Activated T-helper 2 cell treated with anti-CD3 and anti-CD28 coated beads, Interferon-gamma antibody, Interleukin-2, Interleukin-4, amounts not matched to agents 10 μg/mL and 5 μg/mL and 100 μg/mL, durations not matched to agents 14 hours and 24 hours and 36 hours (primary cell): ENCODE data around the gene SBK3. TPM values are rescaled to one million over a fixed set of nuclear protein-coding genes. Genes with fewer than 3 reads are reported as not detected.
"Not testable (repeated sequence)": the region's sequence is repeated elsewhere in the genome, so short reads cannot be mapped to it uniquely, and the experiment has no call there.

Experiments
- DNase-seq: peaks from one replicate; pipeline ENCODE4 v3.0.0; 2021; ENCODE audit warnings: low spot score
- H3K27ac Mint-ChIP-seq: one replicate; pipeline ENCODE4 v1.8.0; 2021; ENCODE audit warnings: mixed read lengths
- H3K27me3 Mint-ChIP-seq: one replicate; pipeline ENCODE4 v1.8.0; 2021; ENCODE audit warnings: low read depth, mixed read lengths
- H3K36me3 Mint-ChIP-seq: one replicate; pipeline ENCODE4 v1.8.0; 2021; ENCODE audit warnings: low read depth, mixed read lengths
- H3K4me1 Mint-ChIP-seq: one replicate; pipeline ENCODE4 v1.8.0; 2021; ENCODE audit warnings: low read depth, mixed read lengths
- H3K4me3 Mint-ChIP-seq: one replicate; pipeline ENCODE4 v1.8.0; 2021; ENCODE audit warnings: low read depth, mild to moderate bottlenecking, moderate library complexity, mixed read lengths
- H3K9me3 Mint-ChIP-seq: one replicate; pipeline ENCODE4 v1.8.0; 2021; ENCODE audit warnings: mixed read lengths
- intact Hi-C: fragments of 100-400 bp; cut with micrococcal nuclease; formaldehyde crosslinking; loops from one replicate; pipeline ENCODE4 v1.15.1; 2023
- total RNA-seq: library from RNA; stranded (reverse); gene quantifications from 2 replicates; pipeline ENCODE4 v1.2.3, GENCODE V29; 2022

The SBK3 gene
- total RNA-seq, 1 donor from 2014 or later = not detected

- H3K36me3 Mint-ChIP-seq, H3K9me3 Mint-ChIP-seq, DNase-seq, H3K27ac Mint-ChIP-seq, H3K27me3 Mint-ChIP-seq, H3K4me1 Mint-ChIP-seq, H3K4me3 Mint-ChIP-seq, intact Hi-C loops: not testable (repeated sequence)
These were observed 11.1 kb downstream of the SBK3 start for GRCh38 chr19:55534280-55534679.

DNA sequence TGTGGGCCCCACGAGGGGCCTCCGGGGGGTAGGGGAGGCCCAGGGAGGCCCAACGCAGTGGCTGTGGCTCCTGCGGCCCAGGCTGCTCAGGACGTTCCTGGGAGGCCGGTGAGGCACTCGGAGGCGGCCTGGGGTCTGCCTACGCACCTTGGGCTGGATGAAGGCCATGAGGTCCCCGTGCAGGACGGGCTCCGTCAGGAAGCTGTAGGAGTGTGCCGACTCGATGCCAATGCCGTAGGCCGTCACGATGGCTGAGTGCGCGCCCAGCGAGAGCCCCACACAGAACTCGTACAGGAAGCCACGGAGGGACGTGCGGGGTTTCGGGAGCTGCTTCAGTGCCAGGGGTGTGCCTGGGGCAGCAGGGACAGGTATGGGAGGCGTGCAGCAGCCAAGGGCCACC lies 14.3 kb downstream of the SBK3 start:
- H3K4me3 Mint-ChIP-seq = no peak overlapping the region
- H3K4me1 Mint-ChIP-seq = no peaks in the 10 kb centered on the region
- H3K27me3 Mint-ChIP-seq = no peaks in the 10 kb centered on the region
- H3K9me3 Mint-ChIP-seq = no peaks in the 10 kb centered on the region
- intact Hi-C loops = no loop called here
- no peak overlapping the region for H3K27ac Mint-ChIP-seq
- no peak for DNase-seq
- no peaks in the 10 kb centered on the region for H3K36me3 Mint-ChIP-seq

- no peaks in the 10 kb centered on the region for H3K27me3 Mint-ChIP-seq
- intact Hi-C loops = no loop called here
These were observed 15.6 kb downstream of the SBK3 start for GRCh38 chr19:55529636-55530234.

GRCh38 chr19:55528030-55528803 lies 17.1 kb downstream of the SBK3 start:
- Mint-ChIP-seq H3K36me3 (no peaks in the 10 kb centered on the region), H3K27me3 (no peaks in the 10 kb centered on the region)

More at GRCh38 chr19:55529636-55530234, 15.6 kb downstream of the SBK3 start:
- H3K36me3 Mint-ChIP-seq = no peaks in the 10 kb centered on the region
- DNase-seq = no peak
- no peaks in the 10 kb centered on the region for H3K4me1 Mint-ChIP-seq
- no peaks in the 10 kb centered on the region for H3K9me3 Mint-ChIP-seq
- no peak overlapping the region for H3K27ac Mint-ChIP-seq
- no peak overlapping the region for H3K4me3 Mint-ChIP-seq

DNA sequence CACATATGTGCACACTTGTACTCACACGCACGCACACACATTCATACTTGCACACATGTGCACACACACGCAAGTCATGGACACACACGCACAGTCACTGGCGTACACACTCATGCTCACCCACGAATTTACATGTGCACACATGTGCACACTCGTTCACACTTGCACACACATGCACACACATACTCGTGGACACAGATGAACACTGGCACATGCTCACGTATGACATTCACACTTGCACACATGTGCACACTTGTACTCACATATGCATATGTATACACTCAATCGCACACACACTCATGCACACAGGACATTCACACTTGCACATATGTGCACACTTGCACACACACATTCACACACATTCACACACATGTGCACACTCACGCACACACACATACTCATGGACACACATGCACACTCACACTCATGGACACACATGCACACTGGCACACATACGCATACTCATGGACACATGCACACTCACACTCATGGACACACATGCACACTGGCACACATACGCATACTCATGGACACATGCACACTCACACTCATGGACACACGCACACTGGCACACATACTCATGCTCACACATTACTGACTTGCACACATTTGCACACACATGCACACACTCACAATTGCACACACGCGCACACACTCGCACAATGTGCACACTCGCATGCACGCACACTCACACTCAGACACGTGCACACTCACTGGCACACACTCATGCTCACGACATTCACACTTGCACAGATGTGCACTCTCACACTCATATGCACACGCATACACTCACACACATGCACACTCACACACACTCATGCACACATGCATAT lies 17.9 kb downstream of the SBK3 start:
- DNase-seq = no peak
- intact Hi-C loops = no loop called here
- H3K9me3 Mint-ChIP-seq = no peaks in the 10 kb centered on the region
- H3K4me1 Mint-ChIP-seq = no peaks in the 10 kb centered on the region
- H3K27ac Mint-ChIP-seq = no peak overlapping the region
- no peaks in the 10 kb centered on the region for H3K27me3 Mint-ChIP-seq
- H3K36me3 Mint-ChIP-seq = no peaks in the 10 kb centered on the region
- H3K4me3 Mint-ChIP-seq = no peak overlapping the region

More at GRCh38 chr19:55528030-55528803, 17.1 kb downstream of the SBK3 start:
- no peak for DNase-seq
- no peaks in the 10 kb centered on the region for H3K4me1 Mint-ChIP-seq
- H3K27ac Mint-ChIP-seq = no peak overlapping the region
- intact Hi-C loops = no loop called here
- no peak overlapping the region for H3K4me3 Mint-ChIP-seq
- H3K9me3 Mint-ChIP-seq = no peaks in the 10 kb centered on the region

- DNase-seq = no peak
- Mint-ChIP-seq H3K4me1 (no peaks in the 10 kb centered on the region), H3K4me3 (no peak overlapping the region), H3K27ac (no peak overlapping the region), H3K9me3 (no peaks in the 10 kb centered on the region), H3K36me3 (no peaks in the 10 kb centered on the region), H3K27me3 (no peaks in the 10 kb centered on the region)
- intact Hi-C loops = no loop called here
These were observed 18.8 kb downstream of the SBK3 start for GRCh38 chr19:55526216-55527196.

- DNase-seq = no peak
- H3K4me3 Mint-ChIP-seq = no peak overlapping the region
- no peaks in the 10 kb centered on the region for H3K27me3 Mint-ChIP-seq
- H3K27ac Mint-ChIP-seq = no peak overlapping the region
- H3K9me3 Mint-ChIP-seq = no peaks in the 10 kb centered on the region
- intact Hi-C loops = no loop called here
- H3K36me3 Mint-ChIP-seq = no peaks in the 10 kb centered on the region
- H3K4me1 Mint-ChIP-seq = no peaks in the 10 kb centered on the region
These were observed 19.8 kb downstream of the SBK3 start for GRCh38 chr19:55525289-55526101.

GRCh38 chr19:55520691-55521292 lies 24.6 kb downstream of the SBK3 start:
- H3K27me3 Mint-ChIP-seq = no peaks in the 10 kb centered on the region
- no peak for DNase-seq
- peaks cover 2% of the 10 kb centered on the region for H3K4me1 Mint-ChIP-seq
- intact Hi-C loops = no loop called here
- no peaks in the 10 kb centered on the region for H3K9me3 Mint-ChIP-seq
- H3K4me3 Mint-ChIP-seq = no peak overlapping the region
- no peaks in the 10 kb centered on the region for H3K36me3 Mint-ChIP-seq
- no peak overlapping the region for H3K27ac Mint-ChIP-seq

- Mint-ChIP-seq H3K27me3 (no peaks in the 10 kb centered on the region), H3K4me3 (no peak overlapping the region), H3K9me3 (no peaks in the 10 kb centered on the region), H3K36me3 (no peaks in the 10 kb centered on the region), H3K27ac (no peak overlapping the region), H3K4me1 (peaks cover 2% of the 10 kb centered on the region)
- intact Hi-C loops = no loop called here
- DNase-seq = no peak
These were observed 25.7 kb downstream of the SBK3 start for GRCh38 chr19:55519451-55520311.

DNA sequence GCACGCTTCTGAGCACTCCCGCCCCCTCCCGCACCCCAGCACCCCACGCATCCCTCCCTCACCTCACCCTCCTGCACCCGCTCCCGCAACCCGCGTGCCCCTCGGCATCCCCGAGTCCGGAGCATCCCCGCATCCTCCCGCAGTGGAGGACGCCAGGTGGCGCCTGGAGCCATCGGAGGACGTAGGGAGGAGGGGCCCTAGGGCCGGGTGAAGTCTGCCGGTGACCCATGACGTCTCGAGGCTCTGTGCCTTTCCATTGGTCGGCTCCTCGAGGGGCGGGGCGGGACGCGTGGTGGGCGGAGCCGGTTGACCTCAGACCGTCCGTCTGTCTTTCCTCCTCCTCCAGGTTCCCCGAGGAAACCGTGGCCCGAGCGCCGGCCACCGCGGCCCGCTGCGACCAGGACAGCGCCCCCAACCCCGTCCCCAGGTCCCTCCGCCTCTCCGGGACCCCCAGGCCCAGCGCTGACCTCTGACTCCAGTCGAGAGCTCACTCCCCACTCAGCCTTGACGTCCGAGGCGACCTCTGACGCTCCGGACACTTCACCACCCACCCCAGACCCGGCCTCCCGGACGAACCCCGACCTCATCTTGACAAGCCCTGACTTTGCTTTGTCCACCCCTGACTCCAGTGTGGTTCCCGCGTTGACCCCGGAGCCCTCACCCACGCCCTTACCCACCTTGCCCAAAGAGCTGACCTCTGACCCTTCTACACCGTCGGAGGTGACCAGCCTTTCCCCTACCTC lies 28.3 kb downstream of the SBK3 start:
- Mint-ChIP-seq H3K27me3 (peaks cover 3% of the 10 kb centered on the region), H3K4me3 (peak overlapping the region; percentile 67), H3K27ac (peak overlapping the region; percentile 59), H3K9me3 (no peaks in the 10 kb centered on the region), H3K4me1 (peaks cover 2% of the 10 kb centered on the region), H3K36me3 (no peaks in the 10 kb centered on the region)
- peak; percentile 86 for DNase-seq
- intact Hi-C loops = loop anchor here (1.0 kb wide), 2 partner anchors 89 to 114 kb away; no protein-coding TSS in a partner anchor
